Measurements from ENCODE around the gene EYA2. TPM values are rescaled to one million over a fixed set of nuclear protein-coding genes. Genes with fewer than 3 reads are reported as not detected.
A peak's percentile ranks its signal among the peaks of the same experiment; 100 is the strongest.

The EYA2 gene
- total and polyA plus RNA-seq, 9 donors, result 1.5 to 8.6 (median 3.2) TPM

DNA sequence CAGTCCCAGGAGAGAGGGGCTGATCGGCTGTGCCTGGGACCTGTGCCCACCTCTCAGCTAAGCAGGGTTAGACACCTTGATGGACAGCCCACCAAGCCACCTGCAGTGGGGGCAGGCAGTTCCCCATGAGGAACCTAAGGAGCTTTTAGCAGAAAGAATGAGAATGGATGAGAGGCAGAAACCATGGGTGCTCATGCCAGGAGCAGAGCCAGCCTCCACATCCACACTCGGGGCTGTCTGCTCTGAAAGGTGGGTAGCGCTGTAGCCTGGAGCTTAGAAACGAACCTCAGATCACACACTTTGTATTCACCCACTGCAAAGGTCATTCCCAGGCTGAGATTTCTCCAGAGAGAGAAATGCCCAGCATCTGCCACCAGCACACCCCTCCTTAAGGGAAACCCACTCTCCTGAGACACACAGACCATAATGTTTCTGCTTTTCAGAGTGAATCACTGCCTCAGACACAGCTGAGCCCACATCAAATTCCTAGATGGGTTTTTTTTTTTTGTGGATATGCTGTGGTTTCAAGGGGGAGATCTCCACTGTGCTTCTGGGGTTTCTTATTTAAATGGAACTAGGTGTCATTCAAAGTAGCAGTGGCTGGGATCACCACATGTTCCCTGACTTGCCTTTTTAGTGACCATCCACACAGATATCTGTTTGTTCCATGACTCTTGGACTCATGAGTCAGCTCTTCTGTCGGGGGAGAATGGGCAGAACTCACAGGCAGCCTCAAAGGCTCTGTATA lies 218.9 kb downstream of the EYA2 start:
- H3K4me1 ChIP-seq (ENCODE audit: control insufficient read depth, insufficient read depth, low read length), result peaks cover 11% of the 10 kb centered on the region
- 73% methylated on average over 2 of the region's 5 CpGs for WGBS (ENCODE audit: insufficient coverage)
- peaks cover 13% of the 10 kb centered on the region for H3K9me3 ChIP-seq (replicated peaks; ENCODE audit: control insufficient read depth, low read depth, low read length)
- H3K4me3 ChIP-seq (ENCODE audit: low read length), result no peak overlapping the region
- no peak for DNase-seq
- H3K27me3 ChIP-seq (ENCODE audit: control insufficient read depth, insufficient read depth, low read length), result peaks cover 2% of the 10 kb centered on the region
- H3K27ac ChIP-seq (ENCODE audit: low read length), result no peak overlapping the region
- H3K36me3 ChIP-seq (ENCODE audit: control insufficient read depth, insufficient read depth, low read length), result no peaks in the 10 kb centered on the region

DNA sequence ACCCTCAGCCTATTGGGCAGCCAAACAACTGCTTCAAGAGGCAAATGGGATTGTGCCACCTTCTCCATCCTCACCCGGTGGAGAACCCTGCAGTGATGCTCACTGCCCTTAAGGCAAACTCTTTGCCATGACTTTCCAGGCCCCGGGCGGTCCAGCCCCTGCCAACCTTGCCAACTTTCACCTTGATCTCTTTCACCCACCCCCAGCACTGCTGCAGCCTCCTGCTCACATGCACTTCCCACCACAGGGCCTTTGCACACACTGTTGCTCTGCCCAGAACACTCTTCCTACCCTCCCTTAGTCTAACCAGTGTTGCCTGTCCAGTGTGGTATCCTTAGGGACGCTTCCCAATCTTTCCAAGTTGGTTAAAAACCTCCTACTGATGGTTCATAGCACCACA lies 221.1 kb downstream of the EYA2 start:
- peaks cover 2% of the 10 kb centered on the region for H3K27me3 ChIP-seq (ENCODE audit: control insufficient read depth, insufficient read depth, low read length)
- H3K36me3 ChIP-seq (ENCODE audit: control insufficient read depth, insufficient read depth, low read length), result no peaks in the 10 kb centered on the region
- H3K9me3 ChIP-seq (replicated peaks; ENCODE audit: control insufficient read depth, low read depth, low read length), result peaks cover 9% of the 10 kb centered on the region
- no peak for DNase-seq
- 85% methylated on average over 2 of the region's 4 CpGs for WGBS (ENCODE audit: insufficient coverage)
- H3K4me1 ChIP-seq (ENCODE audit: control insufficient read depth, insufficient read depth, low read length), result peaks cover 21% of the 10 kb centered on the region
- no peak overlapping the region for H3K4me3 ChIP-seq (ENCODE audit: low read length)
- no peak overlapping the region for H3K27ac ChIP-seq (ENCODE audit: low read length)

- peak overlapping the region; percentile 83 for H3K27ac ChIP-seq (ENCODE audit: low read length)
- peak; percentile 81 for DNase-seq
- no peak overlapping the region for H3K4me3 ChIP-seq (ENCODE audit: low read length)
- peaks cover 2% of the 10 kb centered on the region for H3K27me3 ChIP-seq (ENCODE audit: control insufficient read depth, insufficient read depth, low read length)
- H3K4me1 ChIP-seq (ENCODE audit: control insufficient read depth, insufficient read depth, low read length), result peaks cover 25% of the 10 kb centered on the region
- no peaks in the 10 kb centered on the region for H3K9me3 ChIP-seq (replicated peaks; ENCODE audit: control insufficient read depth, low read depth, low read length)
- WGBS (ENCODE audit: insufficient coverage), result 53% methylated on average over 13 of the region's 16 CpGs
- no peaks in the 10 kb centered on the region for H3K36me3 ChIP-seq (ENCODE audit: control insufficient read depth, insufficient read depth, low read length)
Measured at GRCh38 chr20:47117371-47117770, 222.7 kb downstream of the EYA2 start.

DNA sequence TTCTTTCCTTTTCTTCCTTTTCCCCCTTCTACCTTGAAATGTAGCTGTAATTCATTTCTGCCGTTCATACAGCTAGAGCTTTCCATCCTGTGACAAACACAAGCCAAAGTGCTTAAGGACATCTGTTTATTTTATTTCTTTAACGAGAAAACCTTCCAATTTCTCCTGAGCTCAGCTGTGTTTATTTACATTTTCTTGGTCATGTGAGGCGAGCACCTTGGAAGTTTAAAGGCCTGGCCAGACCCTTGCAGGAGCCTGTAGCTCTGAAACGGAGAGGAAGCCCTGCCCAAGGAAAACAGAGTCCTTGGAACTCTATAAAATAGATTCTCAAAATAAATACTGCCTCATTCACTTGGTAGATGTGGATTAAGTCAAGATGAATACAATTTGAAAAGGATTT lies 223.1 kb downstream of the EYA2 start:
- peak overlapping the region; percentile 83 for H3K27ac ChIP-seq (ENCODE audit: low read length)
- peak; percentile 91 for DNase-seq
- H3K4me3 ChIP-seq (ENCODE audit: low read length), result no peak overlapping the region
- no peaks in the 10 kb centered on the region for H3K9me3 ChIP-seq (replicated peaks; ENCODE audit: control insufficient read depth, low read depth, low read length)
- no peaks in the 10 kb centered on the region for H3K36me3 ChIP-seq (ENCODE audit: control insufficient read depth, insufficient read depth, low read length)
- no CpG with 5 or more reads among the region's 4 CpGs for WGBS (ENCODE audit: insufficient coverage)
- H3K27me3 ChIP-seq (ENCODE audit: control insufficient read depth, insufficient read depth, low read length), result peaks cover 2% of the 10 kb centered on the region
- H3K4me1 ChIP-seq (ENCODE audit: control insufficient read depth, insufficient read depth, low read length), result peaks cover 25% of the 10 kb centered on the region

DNA sequence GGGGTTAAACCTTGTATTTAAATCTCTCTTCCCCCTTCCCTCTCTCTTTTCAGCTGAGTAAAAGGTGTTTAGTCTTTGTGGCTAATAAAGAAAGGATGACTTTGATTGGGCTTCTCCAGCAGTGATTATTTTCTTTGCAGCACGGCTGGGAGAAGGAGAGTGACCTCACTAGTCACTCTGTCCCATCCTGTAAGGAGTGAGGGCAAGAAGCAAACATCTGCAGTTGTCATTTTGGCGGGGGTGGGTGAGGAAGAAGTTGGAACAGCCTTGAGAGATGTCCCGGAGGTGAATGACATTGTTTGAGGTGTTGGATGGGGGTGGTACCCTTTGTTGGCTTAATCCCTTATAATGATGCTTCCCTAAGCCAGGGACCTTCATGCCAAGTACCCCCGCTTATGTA lies 223.6 kb downstream of the EYA2 start:
- peak overlapping the region; percentile 83 for H3K27ac ChIP-seq (ENCODE audit: low read length)
- peaks cover 25% of the 10 kb centered on the region for H3K4me1 ChIP-seq (ENCODE audit: control insufficient read depth, insufficient read depth, low read length)
- H3K36me3 ChIP-seq (ENCODE audit: control insufficient read depth, insufficient read depth, low read length), result no peaks in the 10 kb centered on the region
- WGBS (ENCODE audit: insufficient coverage), result no CpG with 5 or more reads among the region's 4 CpGs
- no peak overlapping the region for H3K4me3 ChIP-seq (ENCODE audit: low read length)
- H3K9me3 ChIP-seq (replicated peaks; ENCODE audit: control insufficient read depth, low read depth, low read length), result no peaks in the 10 kb centered on the region
- peak; percentile 81 for DNase-seq
- peaks cover 2% of the 10 kb centered on the region for H3K27me3 ChIP-seq (ENCODE audit: control insufficient read depth, insufficient read depth, low read length)

GRCh38 chr20:47118641-47119040 lies 224.0 kb downstream of the EYA2 start:
- Histone ChIP-seq H3K27me3 (ENCODE audit: control insufficient read depth, insufficient read depth, low read length) (peaks cover 2% of the 10 kb centered on the region), H3K4me3 (ENCODE audit: low read length) (no peak overlapping the region), H3K4me1 (ENCODE audit: control insufficient read depth, insufficient read depth, low read length) (peaks cover 25% of the 10 kb centered on the region), H3K9me3 (replicated peaks; ENCODE audit: control insufficient read depth, low read depth, low read length) (no peaks in the 10 kb centered on the region), H3K27ac (ENCODE audit: low read length) (peak overlapping the region; percentile 83), H3K36me3 (ENCODE audit: control insufficient read depth, insufficient read depth, low read length) (no peaks in the 10 kb centered on the region)
- peak; percentile 72 for DNase-seq
- 0% methylated on average over 1 of the region's 7 CpGs for WGBS (ENCODE audit: insufficient coverage)

GRCh38 chr20:47120346-47120936 lies 225.8 kb downstream of the EYA2 start:
- peak; percentile 68 for DNase-seq
- Histone ChIP-seq H3K27ac (ENCODE audit: low read length) (peak overlapping the region; percentile 2), H3K36me3 (ENCODE audit: control insufficient read depth, insufficient read depth, low read length) (no peaks in the 10 kb centered on the region), H3K4me1 (ENCODE audit: control insufficient read depth, insufficient read depth, low read length) (peaks cover 25% of the 10 kb centered on the region), H3K9me3 (replicated peaks; ENCODE audit: control insufficient read depth, low read depth, low read length) (no peaks in the 10 kb centered on the region), H3K4me3 (ENCODE audit: low read length) (no peak overlapping the region), H3K27me3 (ENCODE audit: control insufficient read depth, insufficient read depth, low read length) (no peaks in the 10 kb centered on the region)
- WGBS (ENCODE audit: insufficient coverage), result 78% methylated on average over 5 of the region's 10 CpGs

- DNase-seq, result no peak
- Histone ChIP-seq H3K27ac (ENCODE audit: low read length) (no peak overlapping the region), H3K36me3 (ENCODE audit: control insufficient read depth, insufficient read depth, low read length) (no peaks in the 10 kb centered on the region), H3K4me3 (ENCODE audit: low read length) (no peak overlapping the region), H3K27me3 (ENCODE audit: control insufficient read depth, insufficient read depth, low read length) (no peaks in the 10 kb centered on the region), H3K4me1 (ENCODE audit: control insufficient read depth, insufficient read depth, low read length) (peaks cover 41% of the 10 kb centered on the region), H3K9me3 (replicated peaks; ENCODE audit: control insufficient read depth, low read depth, low read length) (no peaks in the 10 kb centered on the region)
- WGBS (ENCODE audit: insufficient coverage), result no CpG with 5 or more reads among the region's 3 CpGs
Measured at GRCh38 chr20:47122560-47122959, 227.9 kb downstream of the EYA2 start.

GRCh38 chr20:47124181-47124717 lies 229.6 kb downstream of the EYA2 start:
- WGBS (ENCODE audit: insufficient coverage), result no CpG with 5 or more reads among the region's 3 CpGs
- H3K4me3 ChIP-seq (ENCODE audit: low read length), result no peak overlapping the region
- peaks cover 34% of the 10 kb centered on the region for H3K4me1 ChIP-seq (ENCODE audit: control insufficient read depth, insufficient read depth, low read length)
- H3K36me3 ChIP-seq (ENCODE audit: control insufficient read depth, insufficient read depth, low read length), result no peaks in the 10 kb centered on the region
- peak overlapping the region; percentile 11 for H3K27ac ChIP-seq (ENCODE audit: low read length)
- H3K27me3 ChIP-seq (ENCODE audit: control insufficient read depth, insufficient read depth, low read length), result no peaks in the 10 kb centered on the region
- no peak for DNase-seq
- H3K9me3 ChIP-seq (replicated peaks; ENCODE audit: control insufficient read depth, low read depth, low read length), result no peaks in the 10 kb centered on the region

GRCh38 chr20:47125508-47125757 lies 230.8 kb downstream of the EYA2 start:
- no peak overlapping the region for H3K4me3 ChIP-seq (ENCODE audit: low read length)
- peaks cover 32% of the 10 kb centered on the region for H3K4me1 ChIP-seq (ENCODE audit: control insufficient read depth, insufficient read depth, low read length)
- no peaks in the 10 kb centered on the region for H3K9me3 ChIP-seq (replicated peaks; ENCODE audit: control insufficient read depth, low read depth, low read length)
- no peak overlapping the region for H3K27ac ChIP-seq (ENCODE audit: low read length)
- H3K36me3 ChIP-seq (ENCODE audit: control insufficient read depth, insufficient read depth, low read length), result no peaks in the 10 kb centered on the region
- DNase-seq, result peak; percentile 81
- no peaks in the 10 kb centered on the region for H3K27me3 ChIP-seq (ENCODE audit: control insufficient read depth, insufficient read depth, low read length)

Measured in muscle of leg (tissue), 11 donors.